ENCODE measurements around the gene GRN. TPM values are rescaled to one million over a fixed set of nuclear protein-coding genes. Genes with fewer than 3 reads are reported as not detected.

GRN gene
- total RNA-seq, 1 experiment from 2014 or later = 206 TPM

DNA sequence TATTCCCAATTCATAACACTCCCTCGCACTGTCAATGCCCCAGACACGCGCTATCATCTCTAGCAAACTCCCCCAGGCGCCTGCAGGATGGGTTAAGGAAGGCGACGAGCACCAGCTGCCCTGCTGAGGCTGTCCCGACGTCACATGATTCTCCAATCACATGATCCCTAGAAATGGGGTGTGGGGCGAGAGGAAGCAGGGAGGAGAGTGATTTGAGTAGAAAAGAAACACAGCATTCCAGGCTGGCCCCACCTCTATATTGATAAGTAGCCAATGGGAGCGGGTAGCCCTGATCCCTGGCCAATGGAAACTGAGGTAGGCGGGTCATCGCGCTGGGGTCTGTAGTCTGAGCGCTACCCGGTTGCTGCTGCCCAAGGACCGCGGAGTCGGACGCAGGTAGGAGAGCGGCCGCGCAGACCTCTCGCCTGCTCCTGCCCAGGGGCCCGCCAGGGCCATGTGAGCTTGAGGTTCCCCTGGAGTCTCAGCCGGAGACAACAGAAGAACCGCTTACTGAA is at the start of gene GRN (continued):
- TF ChIP-seq ZFX (IDR thresholded peaks at IDR 0.05) = no peak
- TF ChIP-seq TCF7L2 (IDR thresholded peaks at IDR 0.05; ENCODE audit: borderline replicate concordance, extremely low read depth, insufficient read depth, insufficient read length) = no peak
- no peak for TF ChIP-seq EZH2 (IDR thresholded peaks at IDR 0.05)
- TF ChIP-seq, protein P1, sequence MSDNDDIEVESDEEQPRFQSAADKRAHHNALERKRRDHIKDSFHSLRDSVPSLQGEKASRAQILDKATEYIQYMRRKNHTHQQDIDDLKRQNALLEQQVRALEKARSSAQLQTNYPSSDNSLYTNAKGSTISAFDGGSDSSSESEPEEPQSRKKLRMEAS (IDR thresholded peaks at IDR 0.05) = peak; percentile 87

GRCh38 chr17:44297975-44298374 is 47.1 kb upstream of the GRN start:
- ATAC-seq = no peak
- H3K27ac ChIP-seq (ENCODE audit: low read depth, low read length) = no peak overlapping the region
- no peak overlapping the region for H2AFZ ChIP-seq (ENCODE audit: low read depth, low read length, poor library complexity, severe bottlenecking)
- no peaks in the 10 kb centered on the region for H3K27me3 ChIP-seq (ENCODE audit: insufficient read depth, low read length)
- no peak for TF ChIP-seq EGR1 (IDR thresholded peaks at IDR 0.05; ENCODE audit: low read depth)
- no peak for TF ChIP-seq YY1 (IDR thresholded peaks at IDR 0.05; ENCODE audit: extremely low read depth, insufficient replicate concordance, low read depth, low read length)
- TF ChIP-seq ELF1 (IDR thresholded peaks at IDR 0.05; ENCODE audit: borderline replicate concordance, low read depth) = no peak
- TF ChIP-seq SP1 (IDR thresholded peaks at IDR 0.05; ENCODE audit: low read depth) = no peak
- no peak for TF ChIP-seq ZFX (IDR thresholded peaks at IDR 0.05)
- TF ChIP-seq, protein P2, sequence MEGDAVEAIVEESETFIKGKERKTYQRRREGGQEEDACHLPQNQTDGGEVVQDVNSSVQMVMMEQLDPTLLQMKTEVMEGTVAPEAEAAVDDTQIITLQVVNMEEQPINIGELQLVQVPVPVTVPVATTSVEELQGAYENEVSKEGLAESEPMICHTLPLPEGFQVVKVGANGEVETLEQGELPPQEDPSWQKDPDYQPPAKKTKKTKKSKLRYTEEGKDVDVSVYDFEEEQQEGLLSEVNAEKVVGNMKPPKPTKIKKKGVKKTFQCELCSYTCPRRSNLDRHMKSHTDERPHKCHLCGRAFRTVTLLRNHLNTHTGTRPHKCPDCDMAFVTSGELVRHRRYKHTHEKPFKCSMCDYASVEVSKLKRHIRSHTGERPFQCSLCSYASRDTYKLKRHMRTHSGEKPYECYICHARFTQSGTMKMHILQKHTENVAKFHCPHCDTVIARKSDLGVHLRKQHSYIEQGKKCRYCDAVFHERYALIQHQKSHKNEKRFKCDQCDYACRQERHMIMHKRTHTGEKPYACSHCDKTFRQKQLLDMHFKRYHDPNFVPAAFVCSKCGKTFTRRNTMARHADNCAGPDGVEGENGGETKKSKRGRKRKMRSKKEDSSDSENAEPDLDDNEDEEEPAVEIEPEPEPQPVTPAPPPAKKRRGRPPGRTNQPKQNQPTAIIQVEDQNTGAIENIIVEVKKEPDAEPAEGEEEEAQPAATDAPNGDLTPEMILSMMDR (IDR thresholded peaks at IDR 0.05 in 2 of 3, conservative IDR thresholded peaks at IDR 0.05 in 1 of 3; ENCODE audit: borderline replicate concordance in 1 of 3, insufficient read depth in 1 of 3, low read depth in 2 of 3, low read length in 2 of 3) = no peak
- BruUV-seq (replicated peaks) = no TSS peak
- H3K36me3 ChIP-seq (ENCODE audit: control insufficient read depth in 1 of 2, insufficient read depth in 2 of 2, low read length in 2 of 2) = no peaks in the 10 kb centered on the region
- H3K9me3 ChIP-seq (ENCODE audit: control insufficient read depth in 1 of 2, insufficient read depth in 1 of 2, low read depth in 1 of 2, low read length in 2 of 2) = no peaks in the 10 kb centered on the region
- ChIA-PET RAD21 (ENCODE audit: low non-redundant PET in 1 of 2, low total read pairs in 2 of 2, uncharacterized antibody in 2 of 2, unreplicated experiment in 2 of 2) (no interaction called here), CTCF (interaction anchor here (1.8 kb wide), 1 partner anchor 10 kb away, joined by 3 read pairs; the partner anchor contains the start of gene RUNDC3A), POLR2A (no interaction called here)
- H3K4me1 ChIP-seq (ENCODE audit: control insufficient read depth in 1 of 2, insufficient read depth in 2 of 2, low read length in 2 of 2) = no peaks in the 10 kb centered on the region
- intact Hi-C loops (cut with micrococcal nuclease) = no loop called here
- H3K79me2 ChIP-seq (ENCODE audit: insufficient read depth, low read length) = no peaks in the 10 kb centered on the region
- H4K20me1 ChIP-seq (ENCODE audit: insufficient read depth) = no peaks in the 10 kb centered on the region
- H3K4me2 ChIP-seq (ENCODE audit: low read length) = no peak overlapping the region
- H3K4me3 ChIP-seq (replicated peaks in 1 of 2; ENCODE audit: low read depth in 1 of 2, low read length in 2 of 2) = no peak overlapping the region
- no peak overlapping the region for H3K9ac ChIP-seq (ENCODE audit: low read length)
- no peak for DNase-seq (ENCODE audit: low read depth, low spot score)
- no peaks in the 10 kb centered on the region for H3K9me2 ChIP-seq (ENCODE audit: insufficient read depth)

All from HCT116 (cell line).